ENCODE data around the gene NT5DC1. TPM values are rescaled to one million over a fixed set of nuclear protein-coding genes. Genes with fewer than 3 reads are reported as not detected.

NT5DC1 gene
- total RNA-seq, 2 experiments from 2014 or later = 51.1 to 51.3 TPM

GRCh38 chr6:116290799-116291198 lies 190.1 kb downstream of the NT5DC1 start:
- H3K9me3 Mint-ChIP-seq = no peaks in the 10 kb centered on the region
- H3K27ac Mint-ChIP-seq = no peak overlapping the region
- DNase-seq = no peak
- H3K4me1 Mint-ChIP-seq (ENCODE audit: low read depth) = no peaks in the 10 kb centered on the region
- ChIA-PET CTCF (interaction anchor here (2.2 kb wide), 1 partner anchor 73 kb away, joined by 8 read pairs; no protein-coding TSS in a partner anchor), POLR2A (no interaction called here)
- intact Hi-C loops (cut with micrococcal nuclease) = no loop called here
- H3K4me3 Mint-ChIP-seq = no peak overlapping the region
- no peaks in the 10 kb centered on the region for H3K36me3 Mint-ChIP-seq
- H3K27me3 Mint-ChIP-seq = no peaks in the 10 kb centered on the region

DNA sequence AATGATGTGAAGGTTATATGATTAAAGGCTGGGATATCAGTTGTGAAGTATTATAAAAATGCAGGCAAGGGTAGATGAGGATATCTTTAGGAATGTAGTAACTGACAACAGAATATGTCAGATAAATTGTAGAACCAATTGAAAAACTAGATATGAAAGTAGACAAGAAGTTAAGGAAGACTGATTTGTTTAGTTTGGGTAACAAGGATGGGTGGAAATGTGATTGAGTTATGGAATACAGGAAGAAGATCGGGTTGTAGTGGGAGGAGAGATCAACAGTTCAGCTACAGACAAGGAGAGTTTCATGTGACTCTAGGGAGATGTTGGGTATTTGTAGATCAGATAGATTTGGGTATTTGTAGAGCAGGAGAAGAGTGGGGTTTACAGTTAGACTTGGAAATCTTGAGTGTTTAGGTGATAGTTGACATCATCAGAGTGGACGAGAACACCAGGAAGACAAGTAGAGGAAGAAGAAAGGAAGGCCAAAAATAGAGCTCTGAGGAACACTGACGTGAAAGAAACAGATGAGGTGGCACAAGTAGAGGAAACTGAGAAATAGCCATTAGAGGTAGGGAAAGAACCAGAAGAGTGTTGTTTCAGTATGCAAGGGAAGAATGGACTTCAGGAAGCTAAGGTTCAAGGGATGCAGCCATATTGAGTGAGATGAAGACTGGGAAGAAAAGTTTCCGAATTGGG lies 191.2 kb downstream of the NT5DC1 start:
- H3K4me3 Mint-ChIP-seq = no peak overlapping the region
- H3K27me3 Mint-ChIP-seq = no peaks in the 10 kb centered on the region
- no peak for DNase-seq
- H3K27ac Mint-ChIP-seq = no peak overlapping the region
- H3K36me3 Mint-ChIP-seq = no peaks in the 10 kb centered on the region
- no peaks in the 10 kb centered on the region for H3K9me3 Mint-ChIP-seq
- intact Hi-C loops (cut with micrococcal nuclease) = no loop called here
- ChIA-PET POLR2A (no interaction called here), CTCF (interaction anchor here (2.9 kb wide), 1 partner anchor 242 kb away, joined by 21 read pairs; no protein-coding TSS in a partner anchor)
- H3K4me1 Mint-ChIP-seq (ENCODE audit: low read depth) = no peaks in the 10 kb centered on the region

DNA sequence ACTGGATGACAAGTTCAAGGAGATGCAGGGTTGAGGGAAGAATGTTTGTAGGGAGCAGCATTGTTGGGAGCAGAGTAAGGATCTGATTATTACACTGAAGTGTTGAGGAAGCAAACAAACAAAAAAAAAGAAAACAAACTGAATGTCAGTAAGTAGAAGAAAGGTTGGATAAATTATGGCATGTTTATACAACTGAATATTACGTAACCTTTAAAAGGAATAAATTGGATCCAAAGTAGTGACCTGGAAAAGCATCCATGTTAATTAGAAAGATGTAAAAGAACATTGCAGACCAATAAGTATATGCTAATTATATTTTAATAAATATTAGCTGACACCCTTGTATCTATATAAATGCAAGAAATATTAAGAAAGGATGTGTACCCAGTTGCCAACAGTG lies 191.9 kb downstream of the NT5DC1 start:
- Mint-ChIP-seq H3K27me3 (no peaks in the 10 kb centered on the region), H3K9me3 (no peaks in the 10 kb centered on the region), H3K4me3 (no peak overlapping the region), H3K27ac (no peak overlapping the region), H3K36me3 (no peaks in the 10 kb centered on the region), H3K4me1 (ENCODE audit: low read depth) (no peaks in the 10 kb centered on the region)
- ChIA-PET CTCF (interaction anchor here (1.4 to 2.9 kb wide), 2 partner anchors 242 to 268 kb away, joined by 5 to 21 read pairs; no protein-coding TSS in a partner anchor), POLR2A (no interaction called here)
- DNase-seq = no peak
- intact Hi-C loops (cut with micrococcal nuclease) = no loop called here

GRCh38 chr6:116298273-116298672 lies 197.6 kb downstream of the NT5DC1 start:
- H3K4me1 Mint-ChIP-seq (ENCODE audit: low read depth) = no peaks in the 10 kb centered on the region
- peaks cover 8% of the 10 kb centered on the region for H3K36me3 Mint-ChIP-seq
- H3K4me3 Mint-ChIP-seq = no peak overlapping the region
- intact Hi-C loops (cut with micrococcal nuclease) = no loop called here
- H3K27ac Mint-ChIP-seq = no peak overlapping the region
- CTCF ChIA-PET = interaction anchor here (3.1 kb wide), 1 partner anchor 9 kb away, joined by 15 read pairs; no protein-coding TSS in a partner anchor
- no peaks in the 10 kb centered on the region for H3K27me3 Mint-ChIP-seq
- DNase-seq = no peak
- POLR2A ChIA-PET = no interaction called here
- H3K9me3 Mint-ChIP-seq = peaks cover 6% of the 10 kb centered on the region

DNA sequence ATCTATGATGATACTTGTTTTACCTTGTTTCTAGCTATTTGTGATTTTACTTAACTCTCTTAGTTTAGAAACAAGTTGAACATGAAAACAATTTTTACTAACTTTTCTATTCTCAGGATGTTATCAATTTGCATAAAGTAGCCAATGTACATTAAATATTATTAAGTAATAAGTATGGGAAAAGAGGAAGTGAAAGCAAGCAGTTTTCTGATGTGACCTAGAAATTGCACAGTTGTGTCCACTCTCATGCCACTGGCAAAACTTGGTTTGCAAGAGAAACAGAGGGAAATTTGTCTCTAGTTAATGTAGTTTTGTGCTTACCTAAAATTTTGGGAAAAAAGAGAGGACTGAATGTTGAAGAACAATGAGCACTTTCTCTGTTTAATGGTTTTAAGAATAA lies 198.3 kb downstream of the NT5DC1 start:
- Mint-ChIP-seq H3K4me1 (ENCODE audit: low read depth) (no peaks in the 10 kb centered on the region), H3K27ac (no peak overlapping the region), H3K4me3 (no peak overlapping the region), H3K9me3 (peaks cover 6% of the 10 kb centered on the region), H3K27me3 (no peaks in the 10 kb centered on the region), H3K36me3 (peaks cover 8% of the 10 kb centered on the region)
- intact Hi-C loops (cut with micrococcal nuclease) = no loop called here
- ChIA-PET POLR2A (no interaction called here), CTCF (interaction anchor here (3.1 kb wide), 1 partner anchor 10 kb away, joined by 15 read pairs; no protein-coding TSS in a partner anchor)
- DNase-seq = no peak

Other genes with a start within 250 kb of the NT5DC1 start
- gene FRK, start 40.0 kb upstream of the NT5DC1 start, total RNA-seq = under 1 TPM; 0.02 TPM
- not detected for gene COL10A1, start 25.3 kb downstream of the NT5DC1 start, total RNA-seq
- gene TSPYL4, start 153.2 kb downstream of the NT5DC1 start, total RNA-seq = 10 to 100 TPM; 10.5 to 11.1 TPM
- 10 to 100 TPM; 41.4 to 42.0 TPM for gene TSPYL1, start 179.1 kb downstream of the NT5DC1 start, total RNA-seq